Liver (tissue), 3 donors: ENCODE data around the gene COL19A1.
"Not testable (repeated sequence)": the region's sequence is repeated elsewhere in the genome, so short reads cannot be mapped to it uniquely, and the experiment has no call there.

Source experiments
- RAD21 ChIP-seq, 2 donors: IDR thresholded peaks; 2 replicates each; pipeline ENCODE4 v1.6.1; 2016; ENCODE audit warnings: antibody characterized with exemption in 2 of 2, mild to moderate bottlenecking in 2 of 2
- REST ChIP-seq: IDR thresholded peaks from 2 replicates; pipeline ENCODE4 v1.6.1; 2016; ENCODE audit warnings: antibody characterized with exemption, mild to moderate bottlenecking
- RXRA ChIP-seq, 2 donors: IDR thresholded peaks; 2 replicates each; pipeline ENCODE4 v1.6.1; 2017 to 2018; ENCODE audit warnings: antibody characterized with exemption in 2 of 2, mild to moderate bottlenecking in 1 of 2
- TAF1 ChIP-seq: conservative IDR thresholded peaks from 2 replicates; pipeline ENCODE4 v1.6.1; 2016; ENCODE audit warnings: antibody characterized with exemption, mild to moderate bottlenecking
- TF ChIP-seq, protein P1 (sequence below): IDR thresholded peaks from 2 replicates; pipeline ENCODE4 v1.6.1; 2016; ENCODE audit warnings: antibody characterized with exemption
- TF ChIP-seq, protein P2 (sequence below): fragments of 150-350 bp; IDR thresholded peaks from 2 replicates; pipeline ENCODE4 v1.5.1; 2017; ENCODE audit warnings: improper control_type of control experiment, low read depth, low read length; ENCODE audit not compliant: missing input control
- TF ChIP-seq, protein P3 (sequence below): IDR thresholded peaks from 2 replicates; pipeline ENCODE4 v1.6.1; 2016; ENCODE audit warnings: antibody characterized with exemption
- donor health status: healthy.
- donor health status: healthy.

DNA sequence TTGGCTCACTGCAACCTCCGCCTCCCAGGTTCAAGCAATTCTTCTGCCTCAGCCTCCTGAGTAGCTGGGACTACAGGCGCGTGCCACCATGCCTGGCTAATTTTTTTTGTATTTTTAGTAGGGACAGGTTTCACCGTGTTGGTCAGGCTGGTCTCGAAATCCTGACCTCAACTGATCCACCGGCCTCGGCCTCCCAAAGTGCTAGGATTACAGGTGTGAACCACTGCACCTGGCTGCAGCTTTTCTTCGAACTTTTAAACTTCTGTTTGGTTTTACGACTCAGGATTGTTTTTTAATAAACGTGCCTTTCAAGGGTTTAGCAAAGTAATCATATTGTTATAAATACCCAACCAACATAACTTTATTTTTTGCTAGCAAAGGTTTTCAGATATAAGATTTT, 156.8 kb downstream of the COL19A1 start:
- TF ChIP-seq, protein P1, sequence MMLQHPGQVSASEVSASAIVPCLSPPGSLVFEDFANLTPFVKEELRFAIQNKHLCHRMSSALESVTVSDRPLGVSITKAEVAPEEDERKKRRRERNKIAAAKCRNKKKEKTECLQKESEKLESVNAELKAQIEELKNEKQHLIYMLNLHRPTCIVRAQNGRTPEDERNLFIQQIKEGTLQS: not testable (repeated sequence)
- not testable (repeated sequence) for TF ChIP-seq TAF1; REST; RXRA (IDR thresholded peaks at IDR 0.05); RAD21 (IDR thresholded peaks at IDR 0.05)
- TF ChIP-seq, protein P2, sequence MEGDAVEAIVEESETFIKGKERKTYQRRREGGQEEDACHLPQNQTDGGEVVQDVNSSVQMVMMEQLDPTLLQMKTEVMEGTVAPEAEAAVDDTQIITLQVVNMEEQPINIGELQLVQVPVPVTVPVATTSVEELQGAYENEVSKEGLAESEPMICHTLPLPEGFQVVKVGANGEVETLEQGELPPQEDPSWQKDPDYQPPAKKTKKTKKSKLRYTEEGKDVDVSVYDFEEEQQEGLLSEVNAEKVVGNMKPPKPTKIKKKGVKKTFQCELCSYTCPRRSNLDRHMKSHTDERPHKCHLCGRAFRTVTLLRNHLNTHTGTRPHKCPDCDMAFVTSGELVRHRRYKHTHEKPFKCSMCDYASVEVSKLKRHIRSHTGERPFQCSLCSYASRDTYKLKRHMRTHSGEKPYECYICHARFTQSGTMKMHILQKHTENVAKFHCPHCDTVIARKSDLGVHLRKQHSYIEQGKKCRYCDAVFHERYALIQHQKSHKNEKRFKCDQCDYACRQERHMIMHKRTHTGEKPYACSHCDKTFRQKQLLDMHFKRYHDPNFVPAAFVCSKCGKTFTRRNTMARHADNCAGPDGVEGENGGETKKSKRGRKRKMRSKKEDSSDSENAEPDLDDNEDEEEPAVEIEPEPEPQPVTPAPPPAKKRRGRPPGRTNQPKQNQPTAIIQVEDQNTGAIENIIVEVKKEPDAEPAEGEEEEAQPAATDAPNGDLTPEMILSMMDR: not testable (repeated sequence)
- TF ChIP-seq, protein P3, sequence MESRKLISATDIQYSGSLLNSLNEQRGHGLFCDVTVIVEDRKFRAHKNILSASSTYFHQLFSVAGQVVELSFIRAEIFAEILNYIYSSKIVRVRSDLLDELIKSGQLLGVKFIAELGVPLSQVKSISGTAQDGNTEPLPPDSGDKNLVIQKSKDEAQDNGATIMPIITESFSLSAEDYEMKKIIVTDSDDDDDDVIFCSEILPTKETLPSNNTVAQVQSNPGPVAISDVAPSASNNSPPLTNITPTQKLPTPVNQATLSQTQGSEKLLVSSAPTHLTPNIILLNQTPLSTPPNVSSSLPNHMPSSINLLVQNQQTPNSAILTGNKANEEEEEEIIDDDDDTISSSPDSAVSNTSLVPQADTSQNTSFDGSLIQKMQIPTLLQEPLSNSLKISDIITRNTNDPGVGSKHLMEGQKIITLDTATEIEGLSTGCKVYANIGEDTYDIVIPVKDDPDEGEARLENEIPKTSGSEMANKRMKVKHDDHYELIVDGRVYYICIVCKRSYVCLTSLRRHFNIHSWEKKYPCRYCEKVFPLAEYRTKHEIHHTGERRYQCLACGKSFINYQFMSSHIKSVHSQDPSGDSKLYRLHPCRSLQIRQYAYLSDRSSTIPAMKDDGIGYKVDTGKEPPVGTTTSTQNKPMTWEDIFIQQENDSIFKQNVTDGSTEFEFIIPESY: not testable (repeated sequence)
